ENCODE data around the gene TAF9B. TPM values are rescaled to one million over a fixed set of nuclear protein-coding genes. Genes with fewer than 3 reads are reported as not detected.

The TAF9B gene, protein sequence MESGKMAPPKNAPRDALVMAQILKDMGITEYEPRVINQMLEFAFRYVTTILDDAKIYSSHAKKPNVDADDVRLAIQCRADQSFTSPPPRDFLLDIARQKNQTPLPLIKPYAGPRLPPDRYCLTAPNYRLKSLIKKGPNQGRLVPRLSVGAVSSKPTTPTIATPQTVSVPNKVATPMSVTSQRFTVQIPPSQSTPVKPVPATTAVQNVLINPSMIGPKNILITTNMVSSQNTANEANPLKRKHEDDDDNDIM
- polyA plus RNA-seq (2012; rRNA removed) = 11.6 and 12.5 TPM in 2 replicates
- polyA plus RNA-seq (2012; cell fraction: cytosol; rRNA removed) = 17.2 and 19.6 TPM in 2 replicates
- polyA plus RNA-seq (2012; cell fraction: nucleus; rRNA removed) = 6.8 and 7.7 TPM in 2 replicates

DNA sequence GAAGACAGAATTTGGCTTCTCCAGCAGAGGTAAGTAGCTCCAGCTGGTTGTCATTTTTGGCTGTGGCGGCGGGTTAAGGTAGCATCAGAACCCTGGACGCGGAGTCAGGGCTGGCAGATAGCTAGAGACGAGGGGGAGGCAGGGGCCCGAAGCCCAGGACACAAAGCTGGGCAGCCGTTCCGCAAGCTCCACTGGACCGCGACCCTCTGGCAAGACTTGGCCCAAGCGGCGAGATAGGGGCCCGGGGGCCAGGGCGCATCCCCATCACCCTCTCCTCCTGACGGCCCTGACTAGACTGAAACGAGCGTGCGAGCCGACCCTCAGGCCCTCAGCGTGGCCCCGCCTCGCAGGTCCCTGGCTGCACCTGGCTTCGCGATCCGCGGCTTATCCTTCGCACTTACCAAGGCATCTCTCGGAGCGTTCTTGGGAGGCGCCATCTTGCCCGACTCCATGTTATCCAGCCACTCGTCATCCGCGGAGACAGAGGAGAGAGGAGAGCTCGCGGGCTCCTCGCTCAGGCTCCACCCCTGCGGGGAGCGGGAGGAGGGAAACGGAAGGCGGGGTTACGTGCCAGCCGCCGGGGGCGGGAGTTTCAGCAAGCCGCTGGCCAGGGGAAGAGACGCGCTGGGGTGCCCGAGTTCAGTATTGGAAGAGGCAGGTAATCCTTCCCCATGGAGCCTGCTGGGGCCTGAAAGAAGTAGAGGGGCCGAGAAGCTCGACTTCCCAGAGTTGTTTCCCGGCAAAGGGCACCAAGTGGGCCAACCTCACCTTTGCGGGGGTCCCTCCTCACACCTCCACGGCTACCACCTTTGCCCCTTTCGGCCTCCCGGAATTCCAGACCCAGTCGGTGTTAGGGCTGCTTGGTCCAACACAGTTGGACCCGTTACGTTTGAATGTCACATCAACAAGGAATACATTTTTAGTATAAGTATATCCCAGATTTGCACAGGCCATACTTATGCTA, at the start of gene TAF9B:
Gene TAF9B (minus strand): TSS at position 491 of the 964 bp plus-strand sequence. CDS start 39 bp downstream, at position 452.
- Histone ChIP-seq H3F3A (replicated peaks; ENCODE audit: insufficient read depth) (peaks cover 7% of the 10 kb centered on the region), H3K9me2 (no peaks in the 10 kb centered on the region), H3K9ac (peak within 1 kb of the TSS; percentile 82), H3K36me3 (replicated peaks in 1 of 2; ENCODE audit: control insufficient read depth in 1 of 2, insufficient read depth in 2 of 2, low read length in 1 of 2) (peaks cover 4 to 8% of the 10 kb centered on the region in 2 experiments), H2AFZ (ENCODE audit: low read depth) (peak within 1 kb of the TSS; percentile 74), H3K4me2 (peak within 1 kb of the TSS; percentile 74), H3K79me2 (ENCODE audit: insufficient read depth) (no peaks in the 10 kb centered on the region), H3K27me3 (ENCODE audit: insufficient read depth) (no peaks in the 10 kb centered on the region), H3K4me3 (ENCODE audit: low read depth in 2 of 2, low read length in 1 of 2) (peak within 1 kb of the TSS; percentile 66 to 67), H3K4me1 (ENCODE audit: control insufficient read depth in 1 of 2, insufficient read depth in 2 of 2, low read depth in 1 of 2, low read length in 1 of 2) (no peaks in the 10 kb centered on the region), H3K27ac (ENCODE audit: low read depth in 2 of 2, low read length in 1 of 2) (peak within 1 kb of the TSS; percentile 56 to 73; a peak in 3 of 4 replicates), H4K20me1 (ENCODE audit: insufficient read depth) (no peaks in the 10 kb centered on the region), H3K9me3 (no peaks in the 10 kb centered on the region)
- TF ChIP-seq CHD2 (IDR thresholded peaks at IDR 0.05; ENCODE audit: low read length, partially characterized antibody) (peak; percentile 43), YY1 (IDR thresholded peaks at IDR 0.05; ENCODE audit: low read depth) (peak; percentile 90), MEF2A (IDR thresholded peaks at IDR 0.05; ENCODE audit: borderline replicate concordance, low read depth) (no peak), TAF1 (IDR thresholded peaks at IDR 0.05; ENCODE audit: borderline replicate concordance, low read depth, low read length) (peak; percentile 75), POLR2AphosphoS5 (IDR thresholded peaks at IDR 0.05; ENCODE audit: low read depth, low read length) (peak; percentile 77), GATA2 (CRISPR knock-in tag; IDR thresholded peaks at IDR 0.05) (0 out of 2 replicates have a peak, but pooled peaks have one; percentile 9), JUND (IDR thresholded peaks at IDR 0.05) (no peak)
- TF ChIP-seq, protein P1, sequence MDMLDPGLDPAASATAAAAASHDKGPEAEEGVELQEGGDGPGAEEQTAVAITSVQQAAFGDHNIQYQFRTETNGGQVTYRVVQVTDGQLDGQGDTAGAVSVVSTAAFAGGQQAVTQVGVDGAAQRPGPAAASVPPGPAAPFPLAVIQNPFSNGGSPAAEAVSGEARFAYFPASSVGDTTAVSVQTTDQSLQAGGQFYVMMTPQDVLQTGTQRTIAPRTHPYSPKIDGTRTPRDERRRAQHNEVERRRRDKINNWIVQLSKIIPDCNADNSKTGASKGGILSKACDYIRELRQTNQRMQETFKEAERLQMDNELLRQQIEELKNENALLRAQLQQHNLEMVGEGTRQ (IDR thresholded peaks at IDR 0.05; ENCODE audit: borderline replicate concordance, low read depth, low read length) = no peak
- TF ChIP-seq, protein P2, sequence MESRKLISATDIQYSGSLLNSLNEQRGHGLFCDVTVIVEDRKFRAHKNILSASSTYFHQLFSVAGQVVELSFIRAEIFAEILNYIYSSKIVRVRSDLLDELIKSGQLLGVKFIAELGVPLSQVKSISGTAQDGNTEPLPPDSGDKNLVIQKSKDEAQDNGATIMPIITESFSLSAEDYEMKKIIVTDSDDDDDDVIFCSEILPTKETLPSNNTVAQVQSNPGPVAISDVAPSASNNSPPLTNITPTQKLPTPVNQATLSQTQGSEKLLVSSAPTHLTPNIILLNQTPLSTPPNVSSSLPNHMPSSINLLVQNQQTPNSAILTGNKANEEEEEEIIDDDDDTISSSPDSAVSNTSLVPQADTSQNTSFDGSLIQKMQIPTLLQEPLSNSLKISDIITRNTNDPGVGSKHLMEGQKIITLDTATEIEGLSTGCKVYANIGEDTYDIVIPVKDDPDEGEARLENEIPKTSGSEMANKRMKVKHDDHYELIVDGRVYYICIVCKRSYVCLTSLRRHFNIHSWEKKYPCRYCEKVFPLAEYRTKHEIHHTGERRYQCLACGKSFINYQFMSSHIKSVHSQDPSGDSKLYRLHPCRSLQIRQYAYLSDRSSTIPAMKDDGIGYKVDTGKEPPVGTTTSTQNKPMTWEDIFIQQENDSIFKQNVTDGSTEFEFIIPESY (IDR thresholded peaks at IDR 0.05; ENCODE audit: borderline replicate concordance, low read depth) = 0 out of 2 replicates have a peak, but pooled peaks have one; percentile 53
- TF ChIP-seq, protein P3, sequence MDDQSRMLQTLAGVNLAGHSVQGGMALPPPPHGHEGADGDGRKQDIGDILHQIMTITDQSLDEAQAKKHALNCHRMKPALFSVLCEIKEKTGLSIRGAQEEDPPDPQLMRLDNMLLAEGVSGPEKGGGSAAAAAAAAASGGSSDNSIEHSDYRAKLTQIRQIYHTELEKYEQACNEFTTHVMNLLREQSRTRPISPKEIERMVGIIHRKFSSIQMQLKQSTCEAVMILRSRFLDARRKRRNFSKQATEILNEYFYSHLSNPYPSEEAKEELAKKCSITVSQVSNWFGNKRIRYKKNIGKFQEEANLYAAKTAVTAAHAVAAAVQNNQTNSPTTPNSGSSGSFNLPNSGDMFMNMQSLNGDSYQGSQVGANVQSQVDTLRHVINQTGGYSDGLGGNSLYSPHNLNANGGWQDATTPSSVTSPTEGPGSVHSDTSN (IDR thresholded peaks at IDR 0.05) = no peak
- POLR2A ChIA-PET = interaction anchor here (0.6 to 1.2 kb wide), 2 partner anchors 221 to 240 kb away, joined by 3 to 6 read pairs; partner anchors contain the start of gene COX7B
- peak; percentile 87 for DNase-seq
- CTCF ChIA-PET = interaction anchor here (1.9 kb wide), 1 partner anchor 14 kb away, joined by 7 read pairs; no protein-coding TSS in a partner anchor
- WGBS (ENCODE audit: low lambda C conversion rate) = 13% methylated on average over 31 of the region's 59 CpGs

Data from SK-N-SH (cell line).